Mesothelial cell of epicardium (in vitro differentiated cells): ENCODE results near the gene AHNAK2. TPM values are rescaled to one million over a fixed set of nuclear protein-coding genes. Genes with fewer than 3 reads are reported as not detected.
A peak's percentile ranks its signal among the peaks of the same experiment; 100 is the strongest.

Experiments
- DNase-seq, 2 experiments: peaks; one replicate each; pipeline ENCODE4 v3.0.0; 2021; ENCODE audit warnings: low spot score in 2 of 2; ENCODE audit not compliant: unreplicated experiment in 2 of 2
- H3K27ac Mint-ChIP-seq: 2 replicates; pipeline ENCODE4 v1.8.0; 2021; ENCODE audit warnings: mixed read lengths
- H3K27me3 Mint-ChIP-seq: 2 replicates; pipeline ENCODE4 v1.8.0; 2021; ENCODE audit warnings: low read depth, mixed read lengths
- H3K36me3 Mint-ChIP-seq: 2 replicates; pipeline ENCODE4 v1.8.0; 2021; ENCODE audit warnings: mixed read lengths
- H3K4me1 Mint-ChIP-seq: 2 replicates; pipeline ENCODE4 v1.8.0; 2021; ENCODE audit warnings: mixed read lengths
- H3K4me3 Mint-ChIP-seq: 2 replicates; pipeline ENCODE4 v1.8.0; 2021; ENCODE audit warnings: mild to moderate bottlenecking, moderate library complexity, mixed read lengths
- H3K9me3 Mint-ChIP-seq: 2 replicates; pipeline ENCODE4 v1.8.0; 2021; ENCODE audit warnings: mixed read lengths
- CTCF ChIP-seq: fragments of 200-600 bp; sonication (generic); IDR thresholded peaks from one replicate; pipeline ENCODE4 v1.5.0; 2021; ENCODE audit warnings: antibody characterized with exemption; ENCODE audit not compliant: unreplicated experiment
- total RNA-seq: library from RNA; stranded (reverse); gene quantifications from 3 replicates; pipeline ENCODE4 v1.2.1, GENCODE V29; 2021

Gene AHNAK2
- total RNA-seq, 1 donor from 2014 or later: 2.8 TPM

DNA sequence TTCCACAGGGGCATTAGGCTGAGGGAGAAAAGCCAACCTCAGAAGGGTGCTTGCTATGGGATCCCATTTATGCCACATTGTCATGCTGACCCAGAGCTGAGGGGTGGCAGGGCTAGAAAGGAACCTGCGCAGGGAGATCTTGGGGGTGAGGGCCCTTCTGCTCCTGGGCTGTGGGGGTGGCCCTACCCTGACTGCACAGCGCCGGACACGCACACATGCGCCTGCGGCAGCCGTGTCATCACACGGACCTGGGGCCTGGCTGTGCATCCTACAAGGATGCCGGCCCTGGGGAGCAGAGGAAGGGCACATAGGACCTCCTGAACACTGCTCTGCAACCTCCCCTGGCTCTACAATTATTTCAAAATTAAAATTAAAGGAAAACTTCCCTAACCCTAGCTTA, 35.9 kb upstream of the AHNAK2 start:
- DNase-seq: no peak
- no peak overlapping the region for H3K4me3 Mint-ChIP-seq
- TF ChIP-seq CTCF: no peak
- H3K4me1 Mint-ChIP-seq: peaks cover 63% of the 10 kb centered on the region
- H3K36me3 Mint-ChIP-seq: peaks cover 2% of the 10 kb centered on the region
- peak overlapping the region; percentile 82 for H3K27ac Mint-ChIP-seq
- no peaks in the 10 kb centered on the region for H3K9me3 Mint-ChIP-seq
- H3K27me3 Mint-ChIP-seq: no peaks in the 10 kb centered on the region

GRCh38 chr14:105013150-105013785, 35.1 kb upstream of the AHNAK2 start:
- Mint-ChIP-seq H3K36me3 (peaks cover 2% of the 10 kb centered on the region), H3K4me1 (peaks cover 56% of the 10 kb centered on the region), H3K27ac (peak overlapping the region; percentile 82), H3K27me3 (no peaks in the 10 kb centered on the region), H3K9me3 (no peaks in the 10 kb centered on the region), H3K4me3 (no peak overlapping the region)
- DNase-seq: no peak
- no peak for TF ChIP-seq CTCF

GRCh38 chr14:105012171-105012985, 34.2 kb upstream of the AHNAK2 start:
- Mint-ChIP-seq H3K27ac (peak overlapping the region; percentile 90), H3K27me3 (no peaks in the 10 kb centered on the region), H3K9me3 (no peaks in the 10 kb centered on the region), H3K4me3 (no peak overlapping the region), H3K36me3 (peaks cover 2% of the 10 kb centered on the region), H3K4me1 (peaks cover 48% of the 10 kb centered on the region)
- DNase-seq: no peak
- TF ChIP-seq CTCF: no peak

DNA sequence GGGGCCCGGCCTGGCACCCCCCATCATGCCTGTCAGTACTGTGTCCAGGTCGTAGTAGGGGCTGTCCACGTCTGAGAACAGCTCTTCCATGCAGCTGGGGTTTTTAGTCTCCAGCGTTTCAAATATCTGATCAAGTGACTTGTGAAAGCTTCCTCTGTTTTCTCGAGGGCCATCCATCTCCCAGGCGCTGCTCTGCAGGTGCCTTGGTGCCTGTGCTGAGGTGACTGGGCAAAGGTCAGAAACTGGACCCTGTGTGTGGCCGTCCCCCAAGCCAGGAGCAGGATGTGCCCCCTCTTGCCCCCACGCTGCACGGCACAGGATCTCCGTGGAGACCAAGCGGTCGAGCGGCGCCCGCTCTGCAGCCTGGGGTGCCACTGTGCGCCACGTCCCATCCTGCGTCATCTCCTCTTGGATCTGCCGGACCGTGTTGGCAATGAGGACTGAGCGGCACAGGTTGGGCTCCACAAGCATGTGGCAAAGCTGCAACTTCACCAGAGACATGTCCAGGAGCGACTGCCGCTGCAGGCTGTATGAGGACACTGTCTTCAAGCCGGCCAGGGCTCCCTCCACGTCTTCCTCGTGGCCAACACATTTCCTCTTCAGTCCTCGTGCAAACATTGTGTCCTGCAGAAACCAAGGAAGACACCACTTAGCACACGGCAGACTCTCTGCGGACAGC, 33.3 kb upstream of the AHNAK2 start:
- Mint-ChIP-seq H3K27ac (peak overlapping the region; percentile 90), H3K4me1 (peaks cover 39% of the 10 kb centered on the region), H3K9me3 (no peaks in the 10 kb centered on the region), H3K27me3 (no peaks in the 10 kb centered on the region), H3K36me3 (peaks cover 4% of the 10 kb centered on the region), H3K4me3 (no peak overlapping the region)
- TF ChIP-seq CTCF: no peak
- DNase-seq: no peak

GRCh38 chr14:105010891-105011291, 32.7 kb upstream of the AHNAK2 start:
- no peaks in the 10 kb centered on the region for H3K27me3 Mint-ChIP-seq
- no peak overlapping the region for H3K27ac Mint-ChIP-seq
- H3K36me3 Mint-ChIP-seq: peaks cover 5% of the 10 kb centered on the region
- peaks cover 33% of the 10 kb centered on the region for H3K4me1 Mint-ChIP-seq
- DNase-seq: no peak
- no peak for TF ChIP-seq CTCF
- H3K4me3 Mint-ChIP-seq: no peak overlapping the region
- no peaks in the 10 kb centered on the region for H3K9me3 Mint-ChIP-seq
